OCI-LY7 (cell line): ENCODE results near the gene BBC3.

ENCODE experiments used
- CTCF ChIP-seq: fragments of 200-600 bp; sonication (generic); conservative IDR thresholded peaks from 2 replicates; pipeline ENCODE4 v1.5.1; 2014; ENCODE audit warnings: mild to moderate bottlenecking, antibody characterized with exemption, low read length, moderate library complexity, mixed read lengths
- EZH2phosphoT487 ChIP-seq: fragments of 200-600 bp; sonication (generic); IDR thresholded peaks from 2 replicates; pipeline ENCODE4 v1.6.1; 2018; ENCODE audit warnings: low read depth, borderline replicate concordance, mild to moderate bottlenecking, mixed run types, antibody characterized with exemption, low read length, moderate library complexity, mixed read lengths

GRCh38 chr19:47172666-47173455, 58.1 kb downstream of the BBC3 start:
- TF ChIP-seq CTCF, result no peak
- no peak for TF ChIP-seq EZH2phosphoT487
